SK-N-SH (cell line): ENCODE results near the gene ASAP2. TPM values are rescaled to one million over a fixed set of nuclear protein-coding genes. Genes with fewer than 3 reads are reported as not detected.

Experiments
- CTCF ChIA-PET: fragments of 300-600, 350-600 bp; formaldehyde crosslinking; extraction: SDS; loops from one replicate; lab custom pipeline; 2021; lab: Yijun Ruan, JAX
- POLR2A ChIA-PET: fragments of 350-600 bp; sonication (Branson Sonifier 250); formaldehyde crosslinking; extraction: SDS; loops from one replicate; lab custom pipeline; 2020; ENCODE audit warnings: antibody characterized with exemption, inconsistent platforms; lab: Yijun Ruan, JAX
- DNase-seq: peaks from one replicate; pipeline ENCODE4 v3.0.0; 2012
- H2AFZ ChIP-seq: fragments of 200-600 bp; sonication (generic); 2 replicates; pipeline ENCODE4 v1.8.1; 2016; ENCODE audit warnings: antibody characterized with exemption, mild to moderate bottlenecking, low read depth
- H3F3A ChIP-seq: fragments of 200-600 bp; sonication (generic); replicated peaks from 2 replicates; pipeline ENCODE3; 2016; ENCODE audit warnings: antibody characterized with exemption, mild to moderate bottlenecking; ENCODE audit not compliant: insufficient read depth
- H3K27ac ChIP-seq, 2 experiments: fragments of 200-500 bp in 1 of 2; fragments of 200-600 bp in 1 of 2; sonication (Bioruptor generic) in 1 of 2; sonication (generic), shearing (Covaris generic) in 1 of 2; 2 replicates each; pipeline versions ENCODE4 v1.5.1 to v1.6.1; 2014 to 2016; ENCODE audit warnings: low read depth in 2 of 2, inconsistent platforms in 1 of 2, low read length in 1 of 2, mild to moderate bottlenecking in 1 of 2, mixed read lengths in 1 of 2
- H3K27me3 ChIP-seq: fragments of 200-600 bp; sonication (generic), shearing (Covaris generic); 2 replicates; pipeline ENCODE4 v1.6.1; 2016; ENCODE audit warnings: mixed run types; ENCODE audit not compliant: insufficient read depth
- H3K36me3 ChIP-seq, 2 experiments: fragments of 200-500 bp in 1 of 2; fragments of 200-600 bp in 1 of 2; sonication (Bioruptor generic) in 1 of 2; sonication (generic) in 1 of 2; replicated peaks in 1 of 2; 2 replicates each; pipeline versions ENCODE3 to v1.5.1; 2014 to 2016; ENCODE audit warnings: low read length in 1 of 2, mild to moderate bottlenecking in 1 of 2; ENCODE audit not compliant: insufficient read depth in 2 of 2, control insufficient read depth in 1 of 2
- H3K4me1 ChIP-seq, 2 experiments: fragments of 200-500 bp in 1 of 2; fragments of 200-600 bp in 1 of 2; sonication (Bioruptor generic) in 1 of 2; sonication (generic), shearing (Covaris generic) in 1 of 2; 2 replicates each; pipeline versions ENCODE4 v1.5.1 to v1.6.1; 2014 to 2016; ENCODE audit warnings: low read depth in 1 of 2, low read length in 1 of 2, mixed run types in 1 of 2; ENCODE audit not compliant: insufficient read depth in 2 of 2, control insufficient read depth in 1 of 2
- H3K4me2 ChIP-seq: fragments of 200-600 bp; sonication (generic), shearing (Covaris generic); 2 replicates; pipeline ENCODE4 v1.6.1; 2017; ENCODE audit warnings: mixed run types
- H3K4me3 ChIP-seq, 2 experiments: fragments of 200-500 bp in 1 of 2; fragments of 200-600 bp in 1 of 2; sonication (Bioruptor generic) in 1 of 2; sonication (generic), shearing (Covaris generic) in 1 of 2; 2 replicates each; pipeline versions ENCODE4 v1.5.1 to v1.8.1; 2014 to 2016; ENCODE audit warnings: low read depth in 2 of 2, inconsistent platforms in 1 of 2, low read length in 1 of 2, mild to moderate bottlenecking in 1 of 2, mixed read lengths in 1 of 2, moderate library complexity in 1 of 2
- H3K79me2 ChIP-seq: fragments of 200-600 bp; sonication (generic); 2 replicates; pipeline ENCODE4 v1.8.1; 2017; ENCODE audit warnings: mild to moderate bottlenecking; ENCODE audit not compliant: insufficient read depth
- H3K9ac ChIP-seq: fragments of 200-600 bp; sonication (generic); 2 replicates; pipeline ENCODE4 v1.6.1; 2017; ENCODE audit warnings: mixed run types
- H3K9me2 ChIP-seq: fragments of 200-600 bp; sonication (generic); 2 replicates; pipeline ENCODE4 v1.6.1; 2017; ENCODE audit warnings: mixed run types
- H3K9me3 ChIP-seq: fragments of 200-600 bp; sonication (generic); 2 replicates; pipeline ENCODE4 v1.6.1; 2017; ENCODE audit warnings: mixed run types, mild to moderate bottlenecking, moderate library complexity
- H4K20me1 ChIP-seq: fragments of 200-600 bp; sonication (generic); 2 replicates; pipeline ENCODE4 v1.6.1; 2017; ENCODE audit warnings: mild to moderate bottlenecking, mixed run types; ENCODE audit not compliant: insufficient read depth
- EP300 ChIP-seq, 2 experiments: IDR thresholded peaks; 2 replicates each; pipeline versions ENCODE4 v1.4.0 to v1.6.1; 2012; ENCODE audit warnings: borderline replicate concordance in 1 of 2, low read depth in 1 of 2, low read length in 1 of 2
- EZH2phosphoT487 ChIP-seq: fragments of 200-600 bp; sonication (generic); IDR thresholded peaks from 2 replicates; pipeline ENCODE4 v1.6.1; 2017; ENCODE audit warnings: low read depth, mixed run types, mild to moderate bottlenecking, antibody characterized with exemption, moderate library complexity, borderline replicate concordance
- FOXJ3 ChIP-seq: sonication (generic); formaldehyde crosslinking; IDR thresholded peaks from 2 replicates; pipeline ENCODE4 v1.5.1; 2020; ENCODE audit warnings: mild to moderate bottlenecking, missing genetic modification reagents
- FOXM1 ChIP-seq: IDR thresholded peaks from 2 replicates; pipeline ENCODE4 v1.4.0; 2012; ENCODE audit warnings: low read depth, mild to moderate bottlenecking
- GABPA ChIP-seq: IDR thresholded peaks from 2 replicates; pipeline ENCODE4 v1.4.0; 2012; ENCODE audit warnings: low read depth, mild to moderate bottlenecking
- GATA2 ChIP-seq: sonication (generic); formaldehyde crosslinking; IDR thresholded peaks from 2 replicates; pipeline ENCODE4 v1.5.0; 2020; ENCODE audit warnings: mild to moderate bottlenecking, missing genetic modification reagents
- IRF3 ChIP-seq: fragments of 150-350 bp; IDR thresholded peaks from 2 replicates; pipeline ENCODE4 v1.6.1; 2016; ENCODE audit warnings: mild to moderate bottlenecking, low read depth, low read length
- JUND ChIP-seq: IDR thresholded peaks from 2 replicates; pipeline ENCODE4 v1.4.0; 2012
- MEF2A ChIP-seq: IDR thresholded peaks from 2 replicates; pipeline ENCODE4 v1.4.0; 2012; ENCODE audit warnings: low read depth, borderline replicate concordance
- NFIC ChIP-seq: IDR thresholded peaks from 2 replicates; pipeline ENCODE4 v1.4.0; 2012; ENCODE audit warnings: borderline replicate concordance
- NRF1 ChIP-seq: IDR thresholded peaks from 2 replicates; pipeline ENCODE4 v1.6.1; 2012; ENCODE audit warnings: low read depth, mild to moderate bottlenecking, low read length
- PBX3 ChIP-seq: IDR thresholded peaks from 2 replicates; pipeline ENCODE4; 2012
- RAD21 ChIP-seq: IDR thresholded peaks from 2 replicates; pipeline ENCODE4 v1.6.1; 2012; ENCODE audit warnings: mild to moderate bottlenecking, low read length
- RFX5 ChIP-seq: IDR thresholded peaks from 2 replicates; pipeline ENCODE4 v1.6.1; 2012; ENCODE audit warnings: mild to moderate bottlenecking, improper control_type of control experiment, low read length
- SIN3A ChIP-seq: IDR thresholded peaks from 2 replicates; pipeline ENCODE4 v1.6.1; 2012; ENCODE audit warnings: low read depth, mild to moderate bottlenecking, low read length, moderate library complexity, borderline replicate concordance
- TCF12 ChIP-seq: IDR thresholded peaks from 2 replicates; pipeline ENCODE4 v1.4.0; 2012
- WGBS: methylation state at CpG from one replicate; pipeline ENCODE4 v1.1.6; 2017; ENCODE audit warnings: low lambda C conversion rate; 5-methylcytosine and 5-hydroxymethylcytosine counted together
- polyA plus RNA-seq, 3 experiments: library from polyadenylated mRNA; depleted of rRNA; stranded (reverse); fragments of >200 nt; gene quantifications; 2 replicates each; pipeline ENCODE4 v1.2.3, GENCODE V29; 2012
- TF ChIP-seq, protein P1 (sequence below): IDR thresholded peaks from 2 replicates; pipeline ENCODE4 v1.6.1; 2012; ENCODE audit warnings: mild to moderate bottlenecking, low read depth, low read length, moderate library complexity
- TF ChIP-seq, protein P2 (sequence below): IDR thresholded peaks from 2 replicates; pipeline ENCODE4 v1.4.0; 2012; ENCODE audit warnings: low read depth, borderline replicate concordance
- TF ChIP-seq, protein P3 (sequence below): IDR thresholded peaks from 2 replicates; pipeline ENCODE4 v1.4.0; 2012; ENCODE audit warnings: low read depth, borderline replicate concordance
- TF ChIP-seq, protein P4 (sequence below): IDR thresholded peaks from 2 replicates; pipeline ENCODE4 v1.4.0; 2012; ENCODE audit warnings: low read depth
- TF ChIP-seq, protein P5 (sequence below): fragments of 150-350 bp; IDR thresholded peaks from 2 replicates; pipeline ENCODE4 v1.6.1; 2017; ENCODE audit warnings: antibody characterized with exemption, low read length, low read depth, borderline replicate concordance

ASAP2 gene
- polyA plus RNA-seq, 1 of the 3 experiments (the other 2 are of a cell fraction) = 37.9 TPM

- TF ChIP-seq EZH2phosphoT487 (no peak), FOXJ3 (CRISPR knock-in tag) (no peak), PBX3 (no peak), IRF3 (no peak)
Observed at GRCh38 chr2:9343524-9343923, 136.9 kb downstream of the ASAP2 start (continued).

DNA sequence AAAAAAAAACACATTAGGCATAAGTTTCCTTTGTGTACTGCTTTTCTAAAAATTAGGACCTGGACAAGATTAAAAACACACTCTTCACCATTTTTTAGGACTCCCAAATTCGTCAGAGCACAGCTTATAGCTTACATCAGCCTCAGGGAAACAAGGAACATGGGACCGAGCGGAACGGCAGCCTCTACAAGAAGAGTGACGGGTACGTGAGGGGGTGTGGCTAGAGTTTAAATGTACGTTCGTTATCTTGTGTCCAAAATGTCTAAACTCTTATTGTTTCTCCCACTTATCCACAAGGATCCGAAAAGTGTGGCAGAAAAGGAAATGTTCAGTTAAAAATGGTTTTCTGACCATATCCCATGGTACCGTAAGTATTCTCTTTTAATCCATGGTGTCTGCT, 137.8 kb downstream of the ASAP2 start:
- Histone ChIP-seq H3K27me3 (no peaks in the 10 kb centered on the region), H3K27ac (no peak overlapping the region; a peak in 1 of 4 replicates), H3F3A (no peaks in the 10 kb centered on the region), H4K20me1 (no peaks in the 10 kb centered on the region), H2AFZ (no peak overlapping the region), H3K36me3 (peaks cover 69 to 82% of the 10 kb centered on the region in 2 experiments), H3K79me2 (peaks cover 10% of the 10 kb centered on the region; the same call in 1 of the 2 replicates), H3K9me3 (no peaks in the 10 kb centered on the region), H3K9ac (no peak overlapping the region), H3K4me2 (no peak overlapping the region), H3K4me3 (no peak overlapping the region), H3K4me1 (no peaks in the 10 kb centered on the region; a peak in 1 of 4 replicates), H3K9me2 (no peaks in the 10 kb centered on the region)
- ChIA-PET CTCF (interaction anchor here (1.3 to 3.5 kb wide), 3 partner anchors 11 to 205 kb away, joined by 3 to 9 read pairs (median 5); no protein-coding TSS in a partner anchor), POLR2A (no interaction called here)
- no peak for DNase-seq
- 96% methylated on average over 10 of the region's 10 CpGs for WGBS
- TF ChIP-seq EP300 (IDR thresholded peaks at IDR 0.05; ENCODE audit: borderline replicate concordance in 1 of 2, low read depth in 1 of 2, low read length in 1 of 2) = no peak
- TF ChIP-seq GATA2 (CRISPR knock-in tag) = no peak
- TF ChIP-seq, protein P1, sequence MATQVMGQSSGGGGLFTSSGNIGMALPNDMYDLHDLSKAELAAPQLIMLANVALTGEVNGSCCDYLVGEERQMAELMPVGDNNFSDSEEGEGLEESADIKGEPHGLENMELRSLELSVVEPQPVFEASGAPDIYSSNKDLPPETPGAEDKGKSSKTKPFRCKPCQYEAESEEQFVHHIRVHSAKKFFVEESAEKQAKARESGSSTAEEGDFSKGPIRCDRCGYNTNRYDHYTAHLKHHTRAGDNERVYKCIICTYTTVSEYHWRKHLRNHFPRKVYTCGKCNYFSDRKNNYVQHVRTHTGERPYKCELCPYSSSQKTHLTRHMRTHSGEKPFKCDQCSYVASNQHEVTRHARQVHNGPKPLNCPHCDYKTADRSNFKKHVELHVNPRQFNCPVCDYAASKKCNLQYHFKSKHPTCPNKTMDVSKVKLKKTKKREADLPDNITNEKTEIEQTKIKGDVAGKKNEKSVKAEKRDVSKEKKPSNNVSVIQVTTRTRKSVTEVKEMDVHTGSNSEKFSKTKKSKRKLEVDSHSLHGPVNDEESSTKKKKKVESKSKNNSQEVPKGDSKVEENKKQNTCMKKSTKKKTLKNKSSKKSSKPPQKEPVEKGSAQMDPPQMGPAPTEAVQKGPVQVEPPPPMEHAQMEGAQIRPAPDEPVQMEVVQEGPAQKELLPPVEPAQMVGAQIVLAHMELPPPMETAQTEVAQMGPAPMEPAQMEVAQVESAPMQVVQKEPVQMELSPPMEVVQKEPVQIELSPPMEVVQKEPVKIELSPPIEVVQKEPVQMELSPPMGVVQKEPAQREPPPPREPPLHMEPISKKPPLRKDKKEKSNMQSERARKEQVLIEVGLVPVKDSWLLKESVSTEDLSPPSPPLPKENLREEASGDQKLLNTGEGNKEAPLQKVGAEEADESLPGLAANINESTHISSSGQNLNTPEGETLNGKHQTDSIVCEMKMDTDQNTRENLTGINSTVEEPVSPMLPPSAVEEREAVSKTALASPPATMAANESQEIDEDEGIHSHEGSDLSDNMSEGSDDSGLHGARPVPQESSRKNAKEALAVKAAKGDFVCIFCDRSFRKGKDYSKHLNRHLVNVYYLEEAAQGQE = no peak
- no peak for TF ChIP-seq SIN3A
- no peak for TF ChIP-seq RAD21
- TF ChIP-seq TCF12 = no peak
- TF ChIP-seq, protein P2, sequence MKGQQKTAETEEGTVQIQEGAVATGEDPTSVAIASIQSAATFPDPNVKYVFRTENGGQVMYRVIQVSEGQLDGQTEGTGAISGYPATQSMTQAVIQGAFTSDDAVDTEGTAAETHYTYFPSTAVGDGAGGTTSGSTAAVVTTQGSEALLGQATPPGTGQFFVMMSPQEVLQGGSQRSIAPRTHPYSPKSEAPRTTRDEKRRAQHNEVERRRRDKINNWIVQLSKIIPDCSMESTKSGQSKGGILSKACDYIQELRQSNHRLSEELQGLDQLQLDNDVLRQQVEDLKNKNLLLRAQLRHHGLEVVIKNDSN = no peak
- no peak for TF ChIP-seq FOXM1
- TF ChIP-seq GABPA = no peak
- no peak for TF ChIP-seq JUND
- no peak for TF ChIP-seq EZH2phosphoT487
- TF ChIP-seq MEF2A = no peak
- no peak for TF ChIP-seq FOXJ3 (CRISPR knock-in tag)
- no peak for TF ChIP-seq NRF1
- TF ChIP-seq, protein P3, sequence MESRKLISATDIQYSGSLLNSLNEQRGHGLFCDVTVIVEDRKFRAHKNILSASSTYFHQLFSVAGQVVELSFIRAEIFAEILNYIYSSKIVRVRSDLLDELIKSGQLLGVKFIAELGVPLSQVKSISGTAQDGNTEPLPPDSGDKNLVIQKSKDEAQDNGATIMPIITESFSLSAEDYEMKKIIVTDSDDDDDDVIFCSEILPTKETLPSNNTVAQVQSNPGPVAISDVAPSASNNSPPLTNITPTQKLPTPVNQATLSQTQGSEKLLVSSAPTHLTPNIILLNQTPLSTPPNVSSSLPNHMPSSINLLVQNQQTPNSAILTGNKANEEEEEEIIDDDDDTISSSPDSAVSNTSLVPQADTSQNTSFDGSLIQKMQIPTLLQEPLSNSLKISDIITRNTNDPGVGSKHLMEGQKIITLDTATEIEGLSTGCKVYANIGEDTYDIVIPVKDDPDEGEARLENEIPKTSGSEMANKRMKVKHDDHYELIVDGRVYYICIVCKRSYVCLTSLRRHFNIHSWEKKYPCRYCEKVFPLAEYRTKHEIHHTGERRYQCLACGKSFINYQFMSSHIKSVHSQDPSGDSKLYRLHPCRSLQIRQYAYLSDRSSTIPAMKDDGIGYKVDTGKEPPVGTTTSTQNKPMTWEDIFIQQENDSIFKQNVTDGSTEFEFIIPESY = no peak
- no peak for TF ChIP-seq NFIC
- TF ChIP-seq, protein P4, sequence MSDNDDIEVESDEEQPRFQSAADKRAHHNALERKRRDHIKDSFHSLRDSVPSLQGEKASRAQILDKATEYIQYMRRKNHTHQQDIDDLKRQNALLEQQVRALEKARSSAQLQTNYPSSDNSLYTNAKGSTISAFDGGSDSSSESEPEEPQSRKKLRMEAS = no peak
- TF ChIP-seq, protein P5, sequence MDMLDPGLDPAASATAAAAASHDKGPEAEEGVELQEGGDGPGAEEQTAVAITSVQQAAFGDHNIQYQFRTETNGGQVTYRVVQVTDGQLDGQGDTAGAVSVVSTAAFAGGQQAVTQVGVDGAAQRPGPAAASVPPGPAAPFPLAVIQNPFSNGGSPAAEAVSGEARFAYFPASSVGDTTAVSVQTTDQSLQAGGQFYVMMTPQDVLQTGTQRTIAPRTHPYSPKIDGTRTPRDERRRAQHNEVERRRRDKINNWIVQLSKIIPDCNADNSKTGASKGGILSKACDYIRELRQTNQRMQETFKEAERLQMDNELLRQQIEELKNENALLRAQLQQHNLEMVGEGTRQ = no peak
- TF ChIP-seq RFX5 = no peak
